GM18951 (cell line): ENCODE results near the gene C6orf132.

Experiments used
- POLR2A ChIP-seq: IDR thresholded peaks from 4 replicates; pipeline ENCODE4 v1.6.1; 2011; ENCODE audit warnings: mild to moderate bottlenecking; ENCODE audit not compliant: insufficient read length, insufficient read depth; ENCODE audit errors: extremely low read depth
- in situ Hi-C: fragments of 300-500 bp; cut with MboI; formaldehyde crosslinking; loops from one replicate; pipeline ENCODE4 v1.12.0; 2022; ENCODE audit warnings: low sequenced_read_pairs, mixed read lengths, inconsistent platforms; ENCODE audit not compliant: unreplicated experiment

The C6orf132 gene

DNA sequence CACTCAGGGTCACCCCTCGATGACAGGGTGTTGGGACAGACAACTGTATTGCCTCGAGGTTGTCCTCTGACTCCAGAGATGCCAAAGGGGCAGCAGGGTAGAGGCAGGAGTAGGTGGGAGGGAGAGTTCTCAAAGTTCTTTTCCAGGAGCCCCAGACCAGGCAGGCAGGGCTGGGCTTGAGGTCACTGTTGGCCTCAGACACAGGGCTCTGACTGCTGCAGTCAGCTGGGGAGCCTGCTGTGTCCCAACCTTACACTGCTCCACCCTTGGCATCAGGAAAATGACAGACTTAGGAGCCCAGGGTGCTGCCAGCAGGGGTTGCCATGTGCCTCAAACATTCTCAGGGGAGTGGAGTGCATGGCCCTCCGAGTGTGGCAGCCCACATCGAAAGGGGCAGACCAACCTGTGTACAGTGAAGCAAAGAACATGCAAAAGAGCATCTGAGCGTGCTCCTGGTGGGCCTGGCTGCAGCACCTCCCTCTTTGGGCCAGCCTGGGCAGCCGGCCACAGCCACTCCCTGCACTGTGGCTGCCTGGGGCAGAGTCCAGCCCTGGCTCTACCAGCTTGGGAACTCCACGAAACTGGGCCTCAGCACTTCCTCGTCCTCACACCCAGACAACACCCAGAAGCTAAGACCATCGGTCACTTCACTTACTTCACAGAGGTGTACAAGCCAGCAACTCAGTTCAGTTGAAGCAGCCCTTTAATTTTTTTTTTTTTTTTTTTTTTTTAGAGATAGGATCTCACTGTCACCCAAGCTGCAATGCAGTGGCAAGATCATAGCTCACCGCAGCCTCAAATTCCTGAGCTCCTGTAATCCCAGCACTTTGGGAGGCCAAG, 24.0 kb downstream of the C6orf132 start:
- no peak for TF ChIP-seq POLR2A
- in situ Hi-C loops: no loop called here

GRCh38 chr6:42117843-42118161, 24.6 kb downstream of the C6orf132 start:
- in situ Hi-C loops: no loop called here
- TF ChIP-seq POLR2A: no peak

- TF ChIP-seq POLR2A: no peak
- in situ Hi-C loops: no loop called here
These were observed 28.3 kb downstream of the C6orf132 start for GRCh38 chr6:42113936-42114636.

DNA sequence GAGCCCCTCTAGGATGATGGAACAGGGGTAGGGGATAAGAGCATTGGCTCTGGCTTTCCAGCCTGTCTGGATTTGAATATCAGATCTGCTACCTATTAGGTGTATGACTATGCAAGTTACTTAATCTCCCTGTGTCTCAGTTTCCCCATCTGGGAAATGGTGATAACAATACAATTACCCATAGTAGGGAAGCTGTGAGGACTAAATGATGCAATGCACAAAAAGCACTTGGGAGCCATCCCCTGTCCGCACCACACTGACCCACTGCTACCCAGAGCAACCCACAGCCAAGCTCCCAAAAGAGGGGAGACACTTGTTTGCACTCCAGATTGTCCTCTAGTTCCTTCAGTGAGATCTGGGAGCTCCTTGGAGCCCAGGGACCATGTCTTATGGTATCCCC, 30.1 kb downstream of the C6orf132 start:
- in situ Hi-C loops: no loop called here
- no peak for TF ChIP-seq POLR2A

DNA sequence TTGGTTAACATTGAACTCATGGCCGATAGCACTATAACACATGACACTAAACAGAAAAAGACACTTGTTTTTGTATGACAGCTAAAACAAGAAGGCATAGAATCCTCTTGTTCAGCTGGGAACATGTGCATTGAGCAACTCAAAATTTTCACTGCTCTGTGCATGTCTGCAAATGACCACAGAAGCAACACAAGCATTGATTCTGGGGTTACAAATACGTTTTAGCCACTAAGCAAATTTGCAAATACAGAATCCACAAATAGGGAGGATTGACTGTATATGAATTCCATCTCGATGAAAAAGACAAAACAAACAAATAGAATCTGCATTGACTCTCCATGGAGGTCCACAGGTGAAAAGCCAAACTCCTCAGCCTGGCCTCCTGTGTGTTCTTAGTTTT, 31.7 kb downstream of the C6orf132 start:
- TF ChIP-seq POLR2A: no peak
- in situ Hi-C loops: no loop called here

- in situ Hi-C loops: no loop called here
- no peak for TF ChIP-seq POLR2A
These were observed 34.3 kb downstream of the C6orf132 start for GRCh38 chr6:42108071-42108470.

DNA sequence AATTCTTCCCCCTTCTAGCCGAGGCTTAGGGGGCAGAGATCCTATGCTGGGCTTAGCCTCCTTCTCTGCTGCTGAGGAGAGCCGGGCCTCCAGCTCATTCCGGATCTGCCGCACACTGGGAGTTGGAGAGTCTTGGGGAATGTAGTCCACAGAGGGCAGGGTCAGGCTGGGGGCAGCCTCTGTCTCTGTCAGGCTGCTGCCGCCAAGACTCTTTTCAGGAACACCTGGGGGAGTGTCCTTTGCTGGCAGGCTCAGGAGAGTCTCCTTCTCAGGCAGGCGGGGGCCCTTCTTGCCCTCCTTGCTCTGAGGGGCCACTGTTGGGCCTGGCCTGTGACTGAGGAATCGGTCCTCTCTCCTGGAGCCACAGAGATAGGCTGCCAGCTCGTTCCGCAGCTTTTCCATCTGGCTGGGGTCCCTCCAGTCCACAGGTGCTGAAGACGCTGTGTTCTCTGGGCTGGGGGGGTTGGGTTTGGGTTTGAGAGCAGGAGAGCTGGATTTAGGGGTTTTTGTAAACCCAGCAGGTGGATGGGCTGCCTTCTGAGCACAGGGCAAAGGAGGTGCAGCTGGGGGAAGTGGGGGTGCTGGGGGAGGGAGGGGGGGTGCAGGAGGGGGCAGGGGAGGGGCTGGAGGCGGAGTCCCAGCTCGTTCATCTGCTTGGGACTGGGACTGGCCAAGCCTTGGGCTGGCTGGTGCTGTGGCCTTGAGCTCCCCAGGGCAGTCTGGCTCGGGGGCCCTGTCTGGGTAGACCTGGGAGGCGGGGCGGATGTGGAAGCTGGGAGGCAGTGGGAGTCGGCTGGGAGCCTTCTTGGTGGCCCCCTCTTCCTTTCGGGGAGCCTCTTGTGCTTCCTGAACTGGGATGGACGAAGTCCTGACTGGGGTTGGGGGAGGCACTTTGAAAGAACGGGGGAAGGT, 36.1 kb downstream of the C6orf132 start:
- TF ChIP-seq POLR2A: no peak

DNA sequence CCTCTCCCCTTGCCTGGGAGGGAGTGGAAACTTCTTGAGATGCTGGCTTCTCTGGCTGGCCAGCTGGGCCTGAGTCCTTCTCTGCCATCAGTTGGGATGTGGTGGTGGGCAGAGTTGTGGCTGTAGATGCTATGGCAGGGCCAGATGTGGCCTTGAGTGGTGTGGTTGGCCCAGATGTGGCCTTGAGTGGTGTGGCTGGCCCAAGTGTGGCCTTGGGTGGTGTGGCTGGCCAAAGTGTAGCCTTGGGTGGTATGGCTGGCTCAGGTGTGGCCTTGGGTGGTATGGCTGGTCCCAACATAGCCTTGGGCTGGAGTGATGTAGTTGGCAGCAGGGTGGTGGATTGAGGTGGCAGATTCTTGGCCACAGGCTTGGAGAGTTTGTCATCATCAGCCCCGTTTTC, 36.7 kb downstream of the C6orf132 start:
- in situ Hi-C loops: no loop called here
- no peak for TF ChIP-seq POLR2A

More for the DNA sequence above, 36.1 kb downstream of the C6orf132 start:
- in situ Hi-C loops: no loop called here

GRCh38 chr6:42105156-42105648, 37.2 kb downstream of the C6orf132 start:
- in situ Hi-C loops: no loop called here
- no peak for TF ChIP-seq POLR2A

- TF ChIP-seq POLR2A: no peak
- in situ Hi-C loops: no loop called here
These were observed 37.7 kb downstream of the C6orf132 start for GRCh38 chr6:42104804-42105125.

DNA sequence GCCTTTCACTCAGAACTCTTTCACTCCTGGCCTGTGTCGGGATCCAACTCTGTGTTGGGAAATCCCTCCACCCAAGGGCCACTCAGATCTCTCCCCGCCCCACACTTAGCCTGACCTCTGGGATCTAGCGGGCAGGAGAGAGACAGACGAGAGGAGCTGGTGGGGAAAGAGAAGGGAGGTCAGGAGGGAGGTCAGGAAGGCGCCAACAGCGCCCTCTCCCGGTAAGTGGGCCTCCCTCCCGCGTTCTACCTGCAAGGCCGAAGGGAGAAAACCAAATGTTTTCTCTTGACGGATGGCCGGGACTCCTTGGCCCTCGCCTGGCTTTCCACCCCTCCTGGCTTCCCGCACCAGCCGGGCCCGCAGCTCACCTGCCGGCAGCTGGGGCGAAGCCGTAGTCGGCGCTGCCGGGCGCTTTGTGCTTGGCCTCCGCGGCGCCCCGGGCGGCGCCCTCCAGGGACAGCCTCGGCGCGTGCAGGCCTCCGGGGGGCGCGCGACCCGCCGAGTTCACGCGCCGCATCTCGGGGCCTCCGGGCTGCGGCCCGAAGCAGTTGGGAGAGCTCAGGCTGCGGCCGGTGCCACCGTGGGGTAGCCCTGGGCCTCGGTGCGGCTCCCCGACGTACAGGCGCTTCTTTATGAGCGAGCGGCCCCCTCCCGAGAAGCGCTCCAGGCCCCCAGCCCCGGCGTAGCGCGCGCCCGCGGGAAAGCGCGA, 38.2 kb downstream of the C6orf132 start:
- in situ Hi-C loops: no loop called here
- no peak for TF ChIP-seq POLR2A

GRCh38 chr6:42103753-42104094, 38.7 kb downstream of the C6orf132 start:
- in situ Hi-C loops: no loop called here
- no peak for TF ChIP-seq POLR2A

GRCh38 chr6:42103216-42103615, 39.2 kb downstream of the C6orf132 start:
- in situ Hi-C loops: no loop called here

More at GRCh38 chr6:42103216-42103615, 39.2 kb downstream of the C6orf132 start:
- no peak for TF ChIP-seq POLR2A
